ENCODE data around the gene GMCL2.

DNA sequence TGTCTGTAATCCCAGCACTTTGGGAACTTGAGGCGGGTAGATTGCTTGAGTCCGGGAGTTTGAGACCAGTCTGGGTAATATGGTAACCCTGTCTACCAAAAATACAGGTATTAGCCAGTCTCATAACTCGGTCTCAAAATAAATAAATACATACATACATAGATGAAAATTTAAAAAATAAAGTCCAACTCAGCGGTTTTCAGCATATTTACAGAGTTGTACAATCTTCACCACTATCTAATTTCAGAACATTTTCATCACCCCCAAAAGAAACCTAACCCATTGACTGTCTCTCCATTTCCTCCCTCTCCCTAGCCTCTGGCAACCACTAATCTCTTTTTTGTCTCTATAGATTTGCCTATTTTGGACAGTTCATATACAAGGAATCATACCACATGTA, 45.6 kb downstream of the GMCL2 start:
- no peak for TF ChIP-seq POLR2A (IDR thresholded peaks at IDR 0.05; ENCODE audit: extremely low read depth, insufficient read length)
- TF ChIP-seq, protein P1, sequence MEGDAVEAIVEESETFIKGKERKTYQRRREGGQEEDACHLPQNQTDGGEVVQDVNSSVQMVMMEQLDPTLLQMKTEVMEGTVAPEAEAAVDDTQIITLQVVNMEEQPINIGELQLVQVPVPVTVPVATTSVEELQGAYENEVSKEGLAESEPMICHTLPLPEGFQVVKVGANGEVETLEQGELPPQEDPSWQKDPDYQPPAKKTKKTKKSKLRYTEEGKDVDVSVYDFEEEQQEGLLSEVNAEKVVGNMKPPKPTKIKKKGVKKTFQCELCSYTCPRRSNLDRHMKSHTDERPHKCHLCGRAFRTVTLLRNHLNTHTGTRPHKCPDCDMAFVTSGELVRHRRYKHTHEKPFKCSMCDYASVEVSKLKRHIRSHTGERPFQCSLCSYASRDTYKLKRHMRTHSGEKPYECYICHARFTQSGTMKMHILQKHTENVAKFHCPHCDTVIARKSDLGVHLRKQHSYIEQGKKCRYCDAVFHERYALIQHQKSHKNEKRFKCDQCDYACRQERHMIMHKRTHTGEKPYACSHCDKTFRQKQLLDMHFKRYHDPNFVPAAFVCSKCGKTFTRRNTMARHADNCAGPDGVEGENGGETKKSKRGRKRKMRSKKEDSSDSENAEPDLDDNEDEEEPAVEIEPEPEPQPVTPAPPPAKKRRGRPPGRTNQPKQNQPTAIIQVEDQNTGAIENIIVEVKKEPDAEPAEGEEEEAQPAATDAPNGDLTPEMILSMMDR (IDR thresholded peaks at IDR 0.05; ENCODE audit: low read depth, low read length) = no peak
